Stomach smooth muscle (tissue), 2 donors: ENCODE results near the gene RFX1.

ENCODE experiments used
- H3K27ac ChIP-seq: one replicate; pipeline ENCODE4 v1.7.0; 2013; ENCODE audit warnings: mild to moderate bottlenecking, low read length, inconsistent platforms
- H3K27me3 ChIP-seq, 2 donors: one replicate each; pipeline ENCODE4 v1.7.0; 2013; ENCODE audit warnings: low read length in 2 of 2; ENCODE audit not compliant: insufficient read depth in 2 of 2, control insufficient read depth in 1 of 2
- H3K36me3 ChIP-seq, 2 donors: one replicate each; pipeline ENCODE4 v1.7.0; 2013; ENCODE audit warnings: low read length in 2 of 2; ENCODE audit not compliant: control insufficient read depth in 2 of 2, insufficient read depth in 2 of 2
- H3K4me1 ChIP-seq: one replicate; pipeline ENCODE4 v1.7.0; 2013; ENCODE audit warnings: low read length; ENCODE audit not compliant: control insufficient read depth, insufficient read depth
- H3K4me3 ChIP-seq, 2 donors: one replicate each; pipeline ENCODE4 v1.7.0; 2013; ENCODE audit warnings: low read length in 2 of 2
- H3K9ac ChIP-seq, 2 donors: one replicate each; pipeline ENCODE4 v1.7.0; 2013; ENCODE audit warnings: low read length in 2 of 2, mild to moderate bottlenecking in 1 of 2
- H3K9me3 ChIP-seq, 2 donors: one replicate each; pipeline ENCODE4 v1.7.0; 2013; ENCODE audit warnings: low read length in 2 of 2; ENCODE audit not compliant: control insufficient read depth in 2 of 2
- donor health status: healthy.
- donor health status: Pancreatic carcinoma.

The RFX1 gene

DNA sequence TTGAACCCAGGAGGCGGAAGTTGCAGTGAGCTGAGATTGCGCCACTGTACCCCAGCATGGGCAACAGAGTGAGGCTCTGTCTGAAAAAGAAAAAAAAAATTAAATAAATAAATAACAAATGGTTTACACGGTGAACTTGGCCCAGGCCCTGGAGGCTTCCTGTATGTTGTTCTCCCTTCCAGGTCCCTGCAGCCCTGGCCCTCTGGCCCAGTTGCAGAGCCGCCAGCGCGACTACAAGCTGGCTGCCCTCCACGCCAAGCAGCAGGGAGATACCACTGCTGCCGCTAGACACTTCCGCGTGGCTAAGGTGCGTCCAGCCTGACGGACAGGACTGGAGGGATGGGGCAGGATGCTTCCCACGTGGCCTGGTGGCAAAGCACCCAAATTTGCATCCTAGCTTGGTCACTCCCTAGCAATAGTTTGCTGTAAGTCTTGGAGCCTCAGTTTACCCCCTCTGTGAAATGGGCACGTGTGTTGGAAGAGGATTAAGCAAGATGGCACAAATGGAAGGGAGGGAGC is 88.2 kb downstream of the RFX1 start:
- H3K36me3 ChIP-seq, result peaks cover 28 to 32% of the 10 kb centered on the region in 2 donors
- peaks cover 0 to 6% of the 10 kb centered on the region in 2 donors for H3K9me3 ChIP-seq

DNA sequence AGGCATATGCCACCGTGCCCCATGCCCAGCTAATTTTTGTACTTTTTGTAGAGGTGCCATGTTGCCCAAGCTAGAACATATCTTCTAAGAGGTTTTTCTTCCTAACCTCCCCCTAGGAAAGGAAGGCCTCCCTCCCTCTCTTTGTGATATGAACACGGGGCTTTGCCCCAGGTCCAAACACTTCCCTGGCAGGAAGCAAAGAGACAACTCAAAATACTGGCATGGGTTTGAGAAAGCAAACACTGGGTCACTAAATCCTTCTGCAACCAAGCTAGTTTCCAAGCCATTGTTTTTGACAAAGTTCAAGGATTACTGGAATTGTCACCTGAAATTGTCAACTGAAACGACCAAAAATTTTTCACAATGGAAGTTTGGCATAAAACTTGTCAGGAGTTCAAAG is 91.3 kb downstream of the RFX1 start:
- Histone ChIP-seq H3K9ac (no peak overlapping the region), H3K4me3 (no peak overlapping the region), H3K27ac (no peak overlapping the region), H3K9me3 (no peaks in the 10 kb centered on the region), H3K4me1 (no peaks in the 10 kb centered on the region), H3K36me3 (peaks cover 22 to 26% of the 10 kb centered on the region in 2 donors), H3K27me3 (no peaks in the 10 kb centered on the region)

More for the DNA sequence above, 88.2 kb downstream of the RFX1 start:
- Histone ChIP-seq H3K27me3 (no peaks in the 10 kb centered on the region), H3K4me1 (no peaks in the 10 kb centered on the region), H3K4me3 (no peak overlapping the region), H3K9ac (no peak overlapping the region), H3K27ac (no peak overlapping the region)

DNA sequence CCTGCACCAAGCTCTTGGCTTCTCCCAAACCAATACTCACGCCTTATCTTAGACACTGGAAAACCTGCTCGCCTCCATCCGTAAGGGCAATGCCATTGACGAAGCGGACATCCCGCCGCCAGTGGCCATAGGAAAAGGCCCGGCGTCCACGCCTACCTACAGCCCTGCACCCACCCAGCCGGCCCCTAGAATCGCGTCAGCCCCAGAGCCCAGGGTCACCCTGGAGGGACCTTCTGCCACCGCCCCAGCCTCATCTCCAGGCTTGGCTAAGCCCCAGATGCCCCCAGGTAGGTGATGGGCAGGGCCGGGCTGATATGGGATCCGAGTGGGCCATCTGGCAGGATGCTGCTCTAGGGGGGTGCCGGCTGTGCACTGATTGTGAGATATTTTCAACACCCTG is 92.8 kb downstream of the RFX1 start:
- Histone ChIP-seq H3K36me3 (peaks cover 20 to 26% of the 10 kb centered on the region in 2 donors), H3K9ac (no peak overlapping the region), H3K4me1 (no peaks in the 10 kb centered on the region), H3K4me3 (no peak overlapping the region), H3K27me3 (no peaks in the 10 kb centered on the region), H3K9me3 (no peaks in the 10 kb centered on the region), H3K27ac (no peak overlapping the region)
